ENCODE data around the gene MED13L. TPM values are rescaled to one million over a fixed set of nuclear protein-coding genes. Genes with fewer than 3 reads are reported as not detected.

The MED13L gene
- total and polyA plus RNA-seq, 2 of the 8 experiments (the other 6 are each of a cell fraction or from before 2014, with no cell fraction given) = 15.9 to 51.7 TPM

- no peak overlapping the region for H2AFZ ChIP-seq (ENCODE audit: low read length)
- no peak overlapping the region for H2BK15ac ChIP-seq (ENCODE audit: low read length)
- no peak overlapping the region for H4K8ac ChIP-seq (ENCODE audit: extremely low read depth, insufficient read depth, low read length)
- CTCF ChIA-PET (ENCODE audit: partially characterized antibody) = interaction anchor here (0.8 to 3.1 kb wide), 5 partner anchors 10 to 277 kb away, joined by 3 to 7 read pairs (median 3); no protein-coding TSS in a partner anchor
- no peak overlapping the region for H3K23ac ChIP-seq (ENCODE audit: insufficient read length)
- no peak for DNase-seq (ENCODE audit: low read depth in 1 of 2, low spot score in 2 of 2)
- no peak overlapping the region for H2BK120ac ChIP-seq (replicated peaks; ENCODE audit: low read depth, low read length)
- no peak overlapping the region for H2BK20ac ChIP-seq (ENCODE audit: low read length)
- POLR2A ChIA-PET (ENCODE audit: partially characterized antibody) = no interaction called here
- no peak overlapping the region for H2AK5ac ChIP-seq (ENCODE audit: low read depth, low read length)
- no peak overlapping the region for H3K27ac ChIP-seq (ENCODE audit: low read depth, low read length)
- no peak overlapping the region for H3K4me2 ChIP-seq (ENCODE audit: insufficient read depth in 1 of 2, low read depth in 2 of 2, low read length in 2 of 2)
- H3K4me1 ChIP-seq (replicated peaks in 1 of 4; ENCODE audit: control insufficient read depth in 3 of 4, insufficient read depth in 4 of 4, low read length in 3 of 4) = peaks cover 0 to 4% (median under 1%) of the 10 kb centered on the region in 4 experiments; a peak in 2 of 7 replicates
- no peaks in the 10 kb centered on the region for H4K20me1 ChIP-seq (replicated peaks in 1 of 2; ENCODE audit: control insufficient read depth in 1 of 2, insufficient read depth in 2 of 2, low read length in 2 of 2)
- no peak overlapping the region for H3K4ac ChIP-seq (replicated peaks; ENCODE audit: insufficient read length, low read depth, low read length)
- H3K27me3 ChIP-seq (replicated peaks in 1 of 4; ENCODE audit: control insufficient read depth in 3 of 4, extremely low read depth in 1 of 4, insufficient read depth in 3 of 4, low read length in 3 of 4) = no peaks in the 10 kb centered on the region
- H2BK12ac ChIP-seq (ENCODE audit: low read depth, low read length) = no peak overlapping the region
- H3K79me1 ChIP-seq (ENCODE audit: low read depth, low read length) = no peaks in the 10 kb centered on the region
- no peaks in the 10 kb centered on the region for H3K9me3 ChIP-seq (ENCODE audit: insufficient read depth in 2 of 2, low read depth in 1 of 2, low read length in 1 of 2)
- no peak overlapping the region for H3K56ac ChIP-seq (replicated peaks; ENCODE audit: insufficient read length, low read depth, low read length)
- FAIRE-seq = no peak
- H3K14ac ChIP-seq (ENCODE audit: insufficient read length) = no peak overlapping the region
- 93% methylated on average over 2 of the region's 2 CpGs; no CpG with 5 or more reads in 1 of the 2 experiments for WGBS, 2 experiments (ENCODE audit: extremely low coverage in 1 of 2, insufficient coverage in 1 of 2, insufficient read length in 1 of 2, insufficient replicate concordance in 2 of 2, low coverage in 1 of 2, low lambda C conversion rate in 2 of 2, missing lambda C conversion rate in 1 of 2)
- no peak overlapping the region for H3K9ac ChIP-seq (replicated peaks in 1 of 4; ENCODE audit: extremely low read depth in 1 of 4, low read depth in 3 of 4, low read length in 3 of 4)
- no peak overlapping the region for H2BK5ac ChIP-seq (ENCODE audit: low read depth, low read length)
- no peak overlapping the region for H4K91ac ChIP-seq (replicated peaks; ENCODE audit: insufficient read length, low read length)
- H4K5ac ChIP-seq (ENCODE audit: insufficient read length, low read depth, low read length) = no peak overlapping the region
- no peak for TF ChIP-seq KDM5A (IDR thresholded peaks at IDR 0.05; ENCODE audit: low read length)
- no peak for TF ChIP-seq SIN3A (conservative IDR thresholded peaks at IDR 0.05 in 1 of 2, IDR thresholded peaks at IDR 0.05 in 1 of 2; ENCODE audit: low read depth in 1 of 2, low read length in 2 of 2)
- TF ChIP-seq EP300 (IDR thresholded peaks at IDR 0.05; ENCODE audit: borderline replicate concordance in 1 of 2, low read depth in 2 of 2, low read length in 2 of 2) = no peak
- no peak for TF ChIP-seq CHD1 (IDR thresholded peaks at IDR 0.05; ENCODE audit: low read depth, low read length)
- TF ChIP-seq POU5F1 (IDR thresholded peaks at IDR 0.05; ENCODE audit: low read depth, low read length) = no peak
- TF ChIP-seq CTBP2 (IDR thresholded peaks at IDR 0.05; ENCODE audit: borderline replicate concordance, insufficient read depth, insufficient read length, low read length) = no peak
- no peak for TF ChIP-seq CREB1 (IDR thresholded peaks at IDR 0.05)
- TF ChIP-seq KDM4A (IDR thresholded peaks at IDR 0.05; ENCODE audit: low read depth, low read length, severe bottlenecking) = no peak
- no peak for TF ChIP-seq RNF2 (IDR thresholded peaks at IDR 0.05; ENCODE audit: borderline replicate concordance, low read depth, low read length, missing control alignments, poor library complexity, severe bottlenecking)
- TF ChIP-seq SP1 (IDR thresholded peaks at IDR 0.05; ENCODE audit: low read depth, low read length) = no peak
- TF ChIP-seq KDM1A (IDR thresholded peaks at IDR 0.05; ENCODE audit: borderline replicate concordance, low read length) = no peak
- H3K23me2 ChIP-seq (ENCODE audit: low read depth, low read length) = no peaks in the 10 kb centered on the region
- H3K18ac ChIP-seq (ENCODE audit: extremely low read depth, low read length) = no peak overlapping the region
- H3K4me3 ChIP-seq (ENCODE audit: extremely low read depth in 1 of 4, insufficient read depth in 2 of 4, low read depth in 3 of 4, low read length in 4 of 4) = no peak overlapping the region
- H3K36me3 ChIP-seq (ENCODE audit: control insufficient read depth in 2 of 4, insufficient read depth in 4 of 4, low read length in 3 of 4) = peaks cover 8 to 35% (median 16%) of the 10 kb centered on the region in 4 experiments; a peak in 6 of 8 replicates
- H3K79me2 ChIP-seq (ENCODE audit: control insufficient read depth in 1 of 2, insufficient read depth in 2 of 2, low read length in 2 of 2) = 0 out of 4 replicates have a peak, but pooled peaks cover 0 to 3% of the 10 kb centered on the region in 2 experiments
These were observed 283.8 kb downstream of the MED13L start for GRCh38 chr12:115993737-115994136.
